Cardiac septum (tissue), 1 donor: ENCODE results near the gene PXDC1. TPM values are rescaled to one million over a fixed set of nuclear protein-coding genes. Genes with fewer than 3 reads are reported as not detected.

Source experiments
- DNase-seq: peaks from one replicate; pipeline ENCODE4 v3.0.0-alpha.2; 2020; ENCODE audit warnings: low spot score
- intact Hi-C: fragments of 100-400 bp; cut with DNase I; formaldehyde crosslinking; loops from one replicate; pipeline ENCODE4 v1.14.0; 2022
- long read RNA-seq: library from polyadenylated mRNA; unstranded; transcript quantifications from one replicate; pipeline ENCODE4 v2.0.0, GENCODE V29; 2021
- total RNA-seq: library from RNA; stranded (reverse); fragmentation: NEBNext Ultra II Directional; extraction: Animal tissue kit (Norgen Biotek cat#: 25700); gene quantifications from one replicate; pipeline ENCODE4 v1.2.1, GENCODE V29; 2021
- donor health status: DM: no; HTN: no; CAD: no.

The PXDC1 gene, protein sequence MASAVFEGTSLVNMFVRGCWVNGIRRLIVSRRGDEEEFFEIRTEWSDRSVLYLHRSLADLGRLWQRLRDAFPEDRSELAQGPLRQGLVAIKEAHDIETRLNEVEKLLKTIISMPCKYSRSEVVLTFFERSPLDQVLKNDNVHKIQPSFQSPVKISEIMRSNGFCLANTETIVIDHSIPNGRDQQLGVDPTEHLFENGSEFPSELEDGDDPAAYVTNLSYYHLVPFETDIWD
- 31.7 TPM for total RNA-seq
- long read RNA-seq, transcript PXDC1-202 (5 exons, 2,190 nt) = major isoform, 63 of 86 reads
- long read RNA-seq, partial matches to known transcripts = 18 of 86 reads
- long read RNA-seq, other reads (novel, unspliced or antisense) = 5 of 86 reads

DNA sequence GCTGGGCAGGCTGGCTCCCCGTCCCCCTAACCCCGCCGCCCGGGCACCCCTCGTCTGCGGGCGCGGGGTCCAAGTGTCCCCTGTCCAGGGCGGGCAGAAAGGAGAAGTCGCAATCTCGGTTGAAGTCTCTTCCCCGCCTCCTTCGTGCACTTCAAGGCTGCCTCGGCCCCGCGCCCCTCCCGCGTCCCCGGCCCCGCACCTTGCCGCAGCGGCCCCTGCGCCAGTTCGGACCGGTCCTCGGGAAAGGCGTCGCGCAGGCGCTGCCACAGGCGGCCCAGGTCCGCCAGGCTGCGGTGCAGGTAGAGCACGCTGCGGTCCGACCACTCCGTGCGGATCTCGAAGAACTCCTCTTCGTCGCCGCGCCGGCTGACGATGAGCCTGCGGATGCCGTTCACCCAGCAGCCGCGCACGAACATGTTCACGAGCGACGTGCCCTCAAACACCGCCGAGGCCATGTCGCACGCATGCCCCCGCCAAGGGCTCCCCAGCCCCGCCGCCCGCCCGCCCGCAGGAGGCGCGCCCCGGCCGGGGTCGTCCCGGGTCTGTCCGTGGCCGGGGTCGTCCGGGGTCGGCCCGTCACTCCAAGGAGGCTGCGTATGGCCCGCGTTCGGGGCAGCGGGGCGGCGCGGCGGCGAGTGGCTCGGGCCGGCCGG lies at the start of gene PXDC1:
TSS of gene PXDC1 (minus strand) at position 637 of the 653 bp plus-strand sequence. CDS start at position 455, 182 bp downstream.
- DNase-seq = no peak
- intact Hi-C loops = loop anchor here (2.0 to 5.0 kb wide), 2 partner anchors 61 to 76 kb away; no protein-coding TSS in a partner anchor

DNA sequence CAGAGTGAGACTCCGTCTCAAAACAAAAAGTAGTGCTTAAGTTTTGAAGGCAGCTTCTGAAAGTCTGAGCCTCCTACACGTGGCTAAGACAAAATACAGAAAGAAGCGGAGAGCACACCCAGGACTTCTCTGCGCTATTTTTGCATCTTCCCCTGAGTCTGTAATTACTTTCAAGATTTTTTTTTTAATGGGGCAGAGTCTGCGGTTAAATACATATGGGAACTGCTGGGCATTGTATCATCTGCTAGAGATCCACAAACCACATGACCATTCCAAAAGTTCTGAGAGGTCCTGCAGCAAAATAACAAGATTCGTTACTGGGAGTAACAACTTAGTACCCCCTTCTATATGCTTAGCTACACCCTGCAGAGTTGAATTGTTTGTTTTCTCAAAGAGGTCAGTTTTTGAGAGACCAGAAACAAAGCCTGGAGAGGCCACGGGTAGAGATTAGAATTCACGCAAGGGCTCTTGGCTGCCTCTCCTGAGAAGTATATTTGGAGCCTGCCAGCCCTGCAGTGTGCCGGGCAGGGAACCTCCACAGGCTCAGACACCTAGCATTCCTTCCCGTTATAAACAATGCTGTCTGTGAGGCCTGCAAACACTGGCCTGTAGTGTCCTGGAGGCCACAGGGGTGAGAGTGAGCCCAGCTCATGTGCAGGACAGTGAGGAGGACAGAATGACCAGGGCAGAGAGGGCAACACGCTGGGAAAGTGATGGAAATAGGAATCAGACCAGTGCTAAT lies 49.5 kb upstream of the PXDC1 start:
- intact Hi-C loops = no loop called here
- DNase-seq = no peak

DNA sequence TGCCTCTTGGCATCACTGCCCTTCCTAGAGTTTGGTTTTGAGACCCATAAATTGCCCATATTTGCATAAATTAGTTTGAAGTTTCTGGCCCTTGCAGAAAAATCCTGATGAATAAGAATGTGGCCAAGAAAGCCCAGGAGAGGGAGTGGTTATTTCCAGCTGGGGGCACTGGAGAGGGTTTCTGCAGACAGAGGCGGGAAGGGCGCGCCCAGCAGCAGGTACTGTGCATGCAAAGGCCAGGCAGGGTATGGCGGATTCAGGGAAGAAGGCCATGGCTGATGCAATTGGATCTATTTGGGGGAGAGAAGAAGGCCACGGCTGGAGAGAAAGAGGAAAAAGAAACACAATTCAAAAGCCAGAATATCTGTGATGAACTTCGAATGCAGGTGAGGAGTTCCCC lies 48.2 kb upstream of the PXDC1 start:
- DNase-seq = no peak
- intact Hi-C loops = no loop called here

DNA sequence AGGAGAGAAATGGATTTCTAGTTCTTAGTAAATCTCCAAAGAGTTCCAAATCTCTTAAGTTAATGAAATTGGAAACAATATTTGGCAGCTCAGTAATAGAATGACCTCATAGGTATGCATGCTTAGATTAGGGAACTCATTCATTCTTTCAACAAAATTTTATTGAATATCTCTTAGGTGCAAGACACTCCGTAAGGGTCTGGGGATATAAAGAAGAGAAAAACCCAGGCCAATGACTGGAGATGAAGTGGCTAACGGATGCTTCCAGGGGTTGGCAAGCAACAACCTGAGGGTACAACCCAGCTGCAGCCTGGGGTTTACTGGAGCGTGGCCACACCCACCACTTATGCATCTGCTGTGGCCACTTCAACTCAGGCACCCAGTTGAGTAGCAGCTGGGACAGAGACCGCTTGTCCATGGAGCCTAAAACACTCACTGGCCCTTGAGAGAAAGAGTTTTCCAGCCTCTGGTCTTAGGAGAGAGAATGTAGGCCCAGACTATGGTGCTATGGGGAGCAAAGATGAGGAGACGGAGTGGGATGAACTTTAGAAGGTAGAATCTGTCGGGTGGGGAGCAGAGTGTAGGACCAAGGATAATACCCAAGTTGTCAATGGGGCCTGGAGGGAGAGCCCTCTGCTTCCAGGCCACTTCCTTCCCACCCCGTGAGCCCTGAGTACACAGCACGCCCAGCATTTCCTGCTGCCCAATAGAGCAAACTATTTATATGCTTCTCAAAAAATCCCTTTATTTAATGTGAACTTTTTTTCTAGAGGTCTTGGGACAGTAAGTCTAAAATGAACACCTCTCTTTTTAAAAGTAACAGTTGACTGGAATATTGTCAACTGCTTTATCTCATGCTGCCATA lies 46.8 kb upstream of the PXDC1 start:
- intact Hi-C loops = no loop called here
- DNase-seq = no peak

DNA sequence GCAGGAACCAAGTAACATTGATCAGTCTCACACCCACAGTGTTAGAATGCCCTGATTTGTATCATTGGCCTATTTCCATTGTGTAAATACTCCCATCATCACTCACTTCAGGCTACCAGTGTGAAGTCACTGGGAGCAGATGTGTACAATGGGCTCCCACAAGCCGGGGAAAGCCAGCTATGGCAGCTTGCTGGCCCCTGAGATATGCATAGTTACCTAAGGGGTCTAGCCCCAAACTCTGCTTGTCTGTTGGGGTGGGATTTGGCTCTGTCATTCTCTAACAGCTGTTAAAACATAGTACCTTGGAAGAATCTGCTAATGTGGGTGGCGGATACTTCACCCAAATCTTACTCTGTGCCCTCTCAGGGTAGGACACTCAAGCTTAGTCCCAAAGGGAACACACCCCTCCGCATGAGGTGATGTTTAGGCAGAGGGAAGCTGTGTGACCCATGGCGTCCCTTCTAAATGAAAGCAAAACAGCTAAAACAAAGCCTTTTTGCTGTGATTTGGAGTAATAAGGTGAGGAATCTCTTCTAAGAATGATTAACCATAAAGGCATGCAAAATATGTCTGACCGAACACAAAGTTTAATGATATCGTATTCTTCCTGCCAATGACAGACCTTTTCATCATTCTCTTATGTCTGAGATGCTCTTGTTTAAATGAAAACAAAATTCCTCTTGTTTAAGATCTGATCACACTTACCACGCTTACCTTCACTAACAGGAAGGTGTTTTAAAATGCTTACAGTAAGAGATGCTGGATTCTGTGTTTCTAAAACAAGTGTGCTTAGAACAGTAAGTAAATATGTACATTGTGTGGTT lies 45.9 kb upstream of the PXDC1 start:
- intact Hi-C loops = no loop called here
- no peak for DNase-seq

DNA sequence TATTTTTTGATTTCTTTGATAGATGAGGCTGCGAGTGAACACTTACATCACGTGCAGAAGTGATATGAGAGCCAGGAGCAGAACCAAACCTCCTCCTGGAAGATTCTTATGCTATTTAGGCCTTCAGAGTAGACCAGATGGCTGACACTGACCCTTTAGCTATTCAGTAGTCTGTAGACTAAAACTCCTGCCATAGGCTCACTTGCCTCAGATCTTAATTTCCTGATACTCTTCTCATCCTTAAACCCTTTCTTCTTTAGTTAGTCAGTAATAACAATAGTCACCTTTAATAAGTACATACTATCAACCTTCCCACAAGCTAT lies 45.2 kb upstream of the PXDC1 start:
- DNase-seq = no peak
- intact Hi-C loops = no loop called here

DNA sequence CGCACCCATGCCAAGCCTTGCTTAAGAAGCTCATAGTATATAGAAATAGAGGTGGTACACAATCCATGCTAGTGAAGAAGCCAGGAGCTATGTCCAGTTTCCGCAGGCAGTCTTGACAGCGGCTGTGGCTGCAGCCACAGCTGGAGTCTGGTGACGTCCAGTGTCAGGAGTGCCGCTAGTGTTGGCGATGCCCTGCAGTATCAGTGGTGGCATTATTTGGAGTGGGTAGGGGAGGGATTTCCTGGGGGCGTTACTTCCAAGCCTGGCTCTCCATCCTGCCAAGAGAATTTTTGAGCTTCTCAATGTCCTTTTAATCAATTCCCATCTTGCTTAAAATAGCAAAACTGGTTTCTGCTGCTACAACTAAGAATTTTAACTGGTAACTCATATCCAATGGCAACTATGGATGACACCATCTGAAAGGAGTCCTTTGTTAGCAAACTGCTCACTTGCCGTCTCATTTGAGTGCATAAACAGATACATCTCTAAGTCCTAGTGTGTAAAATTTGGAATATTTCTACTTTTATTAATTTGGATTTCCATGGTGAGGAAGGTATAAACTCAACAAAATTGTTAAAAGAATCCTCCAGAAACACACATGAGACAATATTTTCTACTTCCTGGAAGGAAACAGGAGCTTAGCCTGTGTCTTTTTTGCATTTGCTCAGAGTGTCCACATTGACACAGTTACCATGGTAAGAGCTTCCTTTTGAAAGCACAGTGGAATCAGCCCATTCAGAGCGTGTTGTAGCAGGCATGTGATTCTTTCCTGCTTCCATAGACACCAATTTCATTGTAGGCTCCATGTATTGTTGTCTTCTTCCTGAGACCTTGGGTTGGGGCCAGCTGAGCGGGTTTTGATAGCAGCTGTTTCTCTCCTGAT lies 44.6 kb upstream of the PXDC1 start:
- intact Hi-C loops = no loop called here
- no peak for DNase-seq

DNA sequence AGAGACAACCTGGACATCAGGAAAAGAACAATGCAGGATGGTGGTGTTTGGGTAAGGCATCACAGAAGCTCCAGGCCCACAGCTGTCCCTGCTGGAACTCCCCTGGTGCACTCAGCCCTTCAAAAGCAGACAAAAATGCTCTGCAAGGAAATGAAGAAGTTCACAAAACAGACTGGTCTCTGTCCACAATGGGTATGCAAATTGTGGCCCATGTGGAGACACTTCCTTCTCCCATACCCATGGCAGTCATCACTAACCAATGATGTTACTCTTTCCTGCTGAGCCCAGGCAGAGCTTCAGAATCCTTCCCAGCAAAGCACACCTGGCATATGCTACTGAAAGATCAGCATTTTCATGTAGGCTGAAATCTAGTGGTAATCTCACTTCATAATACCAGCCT lies 42.6 kb upstream of the PXDC1 start:
- intact Hi-C loops = no loop called here
- DNase-seq = no peak

DNA sequence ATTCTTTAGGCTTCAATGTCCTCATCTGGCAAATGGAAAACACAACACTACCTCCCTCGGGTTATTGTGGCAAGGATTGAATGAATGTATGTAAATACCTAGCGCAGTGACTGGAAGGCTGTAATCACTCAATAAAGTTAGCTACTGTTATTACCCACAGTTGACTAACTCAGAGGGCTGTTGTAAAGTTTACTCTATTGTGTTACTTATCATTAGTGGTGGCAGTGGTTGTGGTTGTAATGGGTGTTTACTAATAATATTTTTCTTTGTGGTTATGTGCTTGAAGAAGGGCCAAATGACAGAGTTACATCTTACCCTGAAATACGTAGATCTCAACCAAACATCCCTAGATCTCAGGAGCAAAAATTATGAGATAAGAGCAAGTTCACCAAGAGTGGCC lies 42.0 kb upstream of the PXDC1 start:
- intact Hi-C loops = no loop called here

DNA sequence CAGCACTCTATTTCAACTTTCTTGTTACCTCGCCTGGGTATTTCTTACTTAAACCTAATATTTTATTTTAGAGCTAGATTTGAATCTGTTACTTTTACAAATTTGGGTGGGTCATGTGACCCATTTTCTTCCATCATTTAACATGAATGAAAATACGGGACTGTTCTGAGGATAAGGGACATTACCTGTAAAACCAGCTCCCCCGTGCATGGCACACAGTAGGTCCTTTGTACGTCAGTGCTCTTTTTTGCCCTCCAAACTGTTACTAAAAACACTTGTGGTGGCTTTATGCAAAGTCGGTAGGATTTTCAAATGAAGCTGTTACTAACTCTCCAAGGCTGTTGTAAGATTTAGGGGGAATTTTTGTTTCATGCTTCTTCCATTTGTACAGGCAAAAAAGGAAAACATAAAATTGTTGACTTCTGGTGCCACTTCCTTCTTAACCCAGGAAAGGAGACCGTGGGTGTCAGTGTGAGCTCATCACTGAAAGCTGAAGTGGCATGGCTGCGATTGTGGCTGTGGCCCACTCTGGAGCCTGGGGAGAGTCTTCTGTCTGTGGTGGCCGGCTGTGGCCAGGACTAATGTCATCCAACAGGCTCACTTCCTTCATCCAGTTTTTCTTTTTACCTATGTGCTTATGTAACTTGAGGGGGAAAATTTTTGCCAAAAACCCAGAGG lies 40.2 kb upstream of the PXDC1 start:
- intact Hi-C loops = no loop called here
- DNase-seq = no peak

More for the DNA sequence above, 42.0 kb upstream of the PXDC1 start:
- no peak for DNase-seq

DNA sequence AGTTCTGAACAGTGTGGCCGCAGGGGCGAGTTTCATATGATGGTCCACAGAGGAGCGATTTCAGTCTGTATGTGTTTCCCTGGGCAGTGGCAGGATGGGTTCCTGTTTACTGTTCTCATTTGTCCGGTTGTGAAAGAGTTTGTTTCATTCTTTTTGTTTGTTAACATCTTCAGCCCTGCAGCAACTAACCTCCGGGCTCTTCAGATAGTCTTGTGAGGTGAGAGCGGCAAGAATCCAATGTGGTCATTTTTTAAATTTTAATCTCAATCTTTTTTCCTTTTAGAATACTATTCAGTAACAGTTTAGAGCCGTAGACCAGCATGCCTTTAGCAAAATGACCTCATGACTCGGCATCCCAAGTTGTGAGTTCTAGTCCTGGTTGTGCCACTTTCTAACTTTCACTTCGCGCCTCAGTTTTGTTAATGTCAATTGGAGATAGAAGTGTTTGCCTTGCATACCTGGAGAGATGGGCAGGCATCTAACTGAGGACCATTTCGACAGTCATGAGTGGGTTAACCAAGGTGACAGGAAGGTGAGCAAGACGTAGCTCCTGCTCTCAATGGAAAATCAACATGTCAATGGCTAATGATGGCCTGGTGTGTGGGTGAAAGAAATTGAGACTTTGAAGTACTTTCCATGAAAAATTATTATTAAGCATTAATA lies 38.5 kb upstream of the PXDC1 start:
- intact Hi-C loops = no loop called here
- DNase-seq = no peak

DNA sequence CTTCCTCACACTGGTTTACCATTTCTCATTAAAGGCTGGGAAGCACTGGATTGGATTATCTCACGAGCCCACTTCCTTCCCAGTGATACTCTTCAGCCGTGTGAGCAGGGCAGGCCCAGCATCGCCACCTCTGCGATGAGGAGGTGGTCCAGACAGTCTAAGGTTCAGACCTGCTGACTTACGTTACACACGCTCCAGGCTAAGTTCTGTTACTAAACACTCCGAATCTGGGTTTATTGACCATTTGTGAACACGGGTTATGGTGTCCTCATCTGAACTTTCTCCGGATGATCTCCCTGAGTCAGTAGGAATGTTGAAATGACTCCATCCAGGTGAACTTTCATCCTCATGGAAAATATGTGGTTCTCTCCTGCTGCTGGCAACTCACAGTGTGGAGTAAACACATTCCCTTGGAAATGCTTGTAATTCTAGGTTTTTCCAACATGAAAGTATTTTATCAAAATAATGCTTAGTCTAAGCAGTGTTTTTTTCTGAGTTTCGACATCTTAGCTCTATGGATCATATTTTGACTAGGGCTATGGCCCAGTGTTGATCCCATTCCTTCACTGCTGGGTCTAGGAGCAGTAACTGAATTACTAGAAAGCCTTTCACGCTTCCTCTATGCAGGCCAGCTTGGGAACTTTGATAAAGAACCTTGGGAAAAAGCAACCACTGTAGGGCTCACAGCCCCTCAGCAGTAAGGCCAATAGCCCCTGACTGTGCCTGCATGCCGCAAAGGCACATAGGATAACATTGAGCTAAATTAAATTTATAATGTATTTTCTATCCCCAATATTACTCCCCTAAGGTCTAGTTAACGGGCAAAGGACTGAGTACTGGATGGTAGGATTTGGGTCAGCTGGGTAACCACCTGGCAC lies 37.7 kb upstream of the PXDC1 start:
- DNase-seq = no peak
- intact Hi-C loops = no loop called here

DNA sequence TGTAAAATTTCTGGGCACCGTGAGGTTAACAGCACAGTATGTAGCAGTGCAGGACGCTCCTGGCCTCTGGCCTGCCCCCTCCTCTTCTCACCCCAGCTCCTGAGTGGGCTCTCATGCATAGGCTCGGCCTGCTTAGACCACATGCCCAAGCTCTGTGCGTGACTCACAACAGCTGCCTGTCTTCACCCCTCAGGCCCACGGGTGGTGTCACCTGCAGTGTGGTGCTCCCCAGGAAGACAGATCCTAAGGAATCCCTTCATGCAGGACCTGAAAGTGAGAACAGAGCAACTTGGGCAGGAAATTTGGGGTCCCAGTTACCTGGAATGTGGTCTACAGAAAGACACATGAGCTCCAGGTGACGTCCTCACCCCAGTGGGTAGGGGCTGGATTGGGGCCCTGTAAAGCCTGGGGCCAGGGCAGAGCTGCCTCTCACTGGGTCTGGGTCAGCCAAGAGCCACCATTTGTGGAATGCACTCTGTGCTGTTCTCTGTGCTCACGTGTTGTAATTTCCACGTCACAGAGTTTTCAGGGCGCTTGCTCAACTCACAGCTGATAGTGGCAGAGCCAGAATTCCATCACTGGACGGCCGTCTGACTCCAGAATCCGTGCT lies 37.0 kb upstream of the PXDC1 start:
- DNase-seq = no peak
- intact Hi-C loops = no loop called here

DNA sequence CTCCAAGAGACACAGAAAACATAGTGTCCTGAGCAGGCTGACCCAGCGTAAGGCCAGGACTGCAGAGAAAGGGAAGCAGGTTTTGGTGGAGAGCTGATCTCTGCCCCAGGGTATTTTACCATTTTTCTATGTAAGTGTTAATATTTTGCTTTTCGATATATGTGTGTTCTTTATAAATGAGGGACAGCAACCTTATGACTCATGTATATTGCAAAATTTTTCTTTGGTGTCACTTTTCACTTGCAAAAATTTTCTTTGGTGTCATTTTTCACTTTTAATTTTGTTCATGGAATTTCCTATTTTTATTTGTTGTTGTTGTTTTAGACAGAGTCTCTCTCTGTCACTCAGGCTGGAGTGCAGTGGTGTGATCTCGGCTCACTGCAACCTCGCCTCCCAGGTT lies 34.6 kb upstream of the PXDC1 start:
- no peak for DNase-seq
- intact Hi-C loops = no loop called here

DNA sequence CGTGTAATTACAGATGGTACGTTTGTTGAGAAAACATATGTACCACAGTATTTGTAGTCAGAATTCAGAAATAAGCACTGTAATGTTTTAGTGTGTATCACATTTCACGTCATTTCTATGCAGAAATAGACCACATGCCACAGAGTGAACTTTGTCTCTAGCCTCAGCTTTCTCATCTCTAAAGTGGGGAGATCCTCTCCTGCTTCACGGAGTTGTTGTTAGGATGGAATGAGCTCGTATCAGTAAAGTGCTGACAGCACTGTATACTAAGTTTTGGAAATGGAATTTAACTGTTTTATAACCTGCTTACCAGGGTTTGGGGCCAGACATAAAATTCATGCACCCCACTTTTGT lies 34.2 kb upstream of the PXDC1 start:
- intact Hi-C loops = no loop called here

More for the DNA sequence above, 34.2 kb upstream of the PXDC1 start:
- no peak for DNase-seq
